Raji (cell line): ENCODE results near the gene KCNT1.

Experiments used
- POLR2A ChIP-seq: IDR thresholded peaks from 2 replicates; pipeline ENCODE4 v1.6.1; 2011; ENCODE audit warnings: low read depth, low read length, control low read depth; ENCODE audit not compliant: insufficient read depth

The KCNT1 gene

GRCh38 chr9:135778421-135778820 lies 76.4 kb downstream of the KCNT1 start:
- no peak for TF ChIP-seq POLR2A

- no peak for TF ChIP-seq POLR2A
These were observed 77.6 kb downstream of the KCNT1 start for GRCh38 chr9:135779571-135779970.

- TF ChIP-seq POLR2A = no peak
These were observed 78.1 kb downstream of the KCNT1 start for GRCh38 chr9:135780086-135780485.

GRCh38 chr9:135780626-135781025 lies 78.6 kb downstream of the KCNT1 start:
- TF ChIP-seq POLR2A = no peak

GRCh38 chr9:135782946-135783345 lies 81.0 kb downstream of the KCNT1 start:
- TF ChIP-seq POLR2A = no peak

- TF ChIP-seq POLR2A = no peak
These were observed 81.7 kb downstream of the KCNT1 start for GRCh38 chr9:135783540-135784245.

GRCh38 chr9:135785013-135785575 lies 83.1 kb downstream of the KCNT1 start:
- no peak for TF ChIP-seq POLR2A

GRCh38 chr9:135786146-135786690 lies 84.2 kb downstream of the KCNT1 start:
- no peak for TF ChIP-seq POLR2A

GRCh38 chr9:135787317-135787716 lies 85.3 kb downstream of the KCNT1 start:
- no peak for TF ChIP-seq POLR2A

GRCh38 chr9:135787776-135788575 lies 86.0 kb downstream of the KCNT1 start:
- no peak for TF ChIP-seq POLR2A

GRCh38 chr9:135788576-135789300 lies 86.8 kb downstream of the KCNT1 start:
- no peak for TF ChIP-seq POLR2A

GRCh38 chr9:135789838-135790291 lies 87.9 kb downstream of the KCNT1 start:
- no peak for TF ChIP-seq POLR2A

GRCh38 chr9:135790356-135790755 lies 88.4 kb downstream of the KCNT1 start:
- TF ChIP-seq POLR2A = no peak

- no peak for TF ChIP-seq POLR2A
These were observed 88.9 kb downstream of the KCNT1 start for GRCh38 chr9:135790850-135791249.
